ENCODE measurements around the gene EXOG. TPM values are rescaled to one million over a fixed set of nuclear protein-coding genes. Genes with fewer than 3 reads are reported as not detected.

EXOG gene
- total RNA-seq, 1 donor from 2014 or later = 3.5 TPM

- no peak for ATAC-seq
Measured at GRCh38 chr3:38511546-38511945, 15.4 kb downstream of the EXOG start.

GRCh38 chr3:38515367-38515766, 19.2 kb downstream of the EXOG start:
- no peak for ATAC-seq

DNA sequence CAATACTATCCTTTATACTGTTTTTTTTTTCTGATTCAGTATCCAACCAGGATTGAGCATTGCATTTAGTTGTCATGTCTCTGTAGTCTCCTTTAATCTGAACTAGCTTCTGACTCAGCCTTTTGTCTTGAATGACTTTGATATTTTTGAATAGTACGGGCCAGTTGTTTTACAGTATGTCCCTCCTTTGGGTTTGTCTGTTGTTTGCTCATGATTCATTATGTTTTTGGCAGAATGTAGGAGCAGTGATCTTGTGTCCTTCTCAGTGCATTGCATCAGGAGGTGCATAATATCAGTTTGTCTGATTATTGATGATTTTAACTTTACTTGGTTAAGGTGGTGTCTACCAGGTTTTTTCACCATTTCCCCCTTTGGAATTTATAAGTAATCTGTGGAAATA, 20.5 kb downstream of the EXOG start:
- peak; percentile 69 for ATAC-seq

DNA sequence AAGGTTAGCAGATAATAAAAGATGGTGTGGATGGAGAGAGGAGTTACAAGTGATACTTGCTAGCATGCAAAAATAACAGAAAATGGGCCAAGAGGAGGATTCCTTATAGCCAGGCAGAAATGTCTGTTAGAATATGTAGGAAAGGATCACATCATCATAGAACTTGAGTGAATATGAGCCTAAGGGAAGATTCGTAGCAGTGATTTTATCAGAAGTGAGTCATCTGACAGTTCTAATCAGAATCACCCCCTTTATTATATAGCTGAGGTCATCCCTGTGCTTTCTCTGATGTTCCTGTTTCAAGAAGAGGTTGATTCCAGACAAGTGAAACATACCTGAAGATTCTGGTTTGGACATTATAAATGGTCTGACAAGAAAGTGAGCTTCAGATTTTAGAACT, 22.9 kb downstream of the EXOG start:
- ATAC-seq = no peak

DNA sequence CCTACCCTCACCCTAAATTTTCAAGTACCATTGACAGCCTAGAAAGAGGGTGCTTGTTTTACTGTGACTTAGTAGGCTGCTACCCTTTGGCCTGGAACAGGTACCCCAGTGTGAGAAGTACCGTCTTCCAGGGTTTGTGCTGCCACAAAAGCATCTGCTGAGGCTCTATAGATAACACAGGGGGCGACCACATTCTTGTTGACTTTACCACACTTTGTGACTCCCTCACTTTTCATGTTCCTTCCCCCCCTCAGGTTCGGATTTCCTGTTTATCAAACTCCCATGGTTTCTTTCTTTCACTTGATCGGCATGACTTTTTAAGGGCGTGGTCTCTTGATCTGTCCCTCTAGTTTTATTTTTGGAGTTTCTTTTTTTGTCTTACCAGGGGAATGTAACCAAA, 23.5 kb downstream of the EXOG start:
- no peak for ATAC-seq

DNA sequence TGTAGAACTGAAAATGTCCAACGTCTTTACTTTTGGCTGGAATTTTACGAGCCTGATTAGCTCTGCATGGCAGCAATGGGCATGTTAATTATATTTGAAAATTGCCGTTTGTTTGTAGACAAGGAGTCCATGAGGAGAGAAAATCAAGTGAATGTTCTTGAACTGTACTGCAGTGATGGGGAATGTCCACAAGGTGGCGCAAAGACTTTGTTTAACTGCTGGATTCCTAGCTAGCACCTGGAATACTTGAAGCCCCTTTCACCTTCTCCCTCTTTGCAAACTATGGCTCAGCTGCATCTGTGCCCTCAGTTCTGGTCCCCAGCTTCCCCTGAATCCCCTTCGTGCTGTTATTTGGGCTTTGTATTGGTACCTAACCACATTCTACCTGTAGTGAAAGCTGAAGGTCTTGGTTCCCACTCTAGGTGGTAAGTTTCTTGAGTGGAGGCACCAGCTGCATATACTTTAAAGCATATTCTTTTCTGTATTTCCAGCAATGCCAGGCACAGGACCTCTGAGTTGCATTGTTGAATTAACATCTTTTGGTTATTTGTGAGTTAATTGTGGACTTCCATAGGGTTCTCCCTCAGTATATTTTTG, 25.3 kb downstream of the EXOG start:
- peak; percentile 59 for ATAC-seq

DNA sequence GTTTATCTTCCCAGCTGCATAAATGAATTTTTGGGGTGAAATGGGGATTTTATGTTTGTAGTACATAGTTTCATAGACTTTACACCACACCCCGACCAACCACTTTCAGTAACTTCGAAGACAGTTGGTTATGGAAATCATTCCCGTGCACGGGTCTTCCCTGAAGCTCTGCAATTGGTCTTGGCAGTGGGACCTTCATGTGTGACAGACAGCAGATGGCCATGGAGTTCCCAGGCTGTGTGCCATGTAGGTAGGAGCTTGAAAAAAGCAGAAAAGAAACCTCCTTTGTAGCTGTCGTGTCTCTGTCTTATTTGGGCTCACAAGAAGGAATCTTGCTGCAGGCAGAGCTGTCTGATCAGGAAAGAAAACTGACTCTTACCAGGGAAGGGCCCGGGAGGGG, 25.9 kb downstream of the EXOG start:
- no peak for ATAC-seq

- ATAC-seq = no peak
Measured at GRCh38 chr3:38524141-38524739, 28.1 kb downstream of the EXOG start.

GRCh38 chr3:38526792-38527191, 30.7 kb downstream of the EXOG start:
- no peak for ATAC-seq

DNA sequence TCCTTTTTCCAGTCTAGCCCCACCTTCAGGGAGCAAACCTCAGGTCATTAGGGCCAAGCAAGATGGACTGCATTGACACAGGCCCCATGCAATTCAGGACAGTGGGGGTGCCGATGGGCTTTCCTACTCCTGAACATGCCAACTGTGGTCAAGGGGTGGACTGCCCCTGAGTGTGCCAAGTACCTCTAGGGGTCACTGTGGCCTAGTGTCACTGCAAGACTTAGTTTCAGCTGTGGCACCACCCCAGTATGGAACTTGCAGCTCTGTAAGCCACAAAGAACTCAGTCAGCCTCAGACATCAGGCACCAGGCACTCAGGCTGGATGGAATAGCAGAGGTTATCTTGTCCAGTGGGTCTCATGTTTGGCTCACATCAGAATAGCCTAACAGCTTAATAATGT, 32.3 kb downstream of the EXOG start:
- ATAC-seq = no peak

DNA sequence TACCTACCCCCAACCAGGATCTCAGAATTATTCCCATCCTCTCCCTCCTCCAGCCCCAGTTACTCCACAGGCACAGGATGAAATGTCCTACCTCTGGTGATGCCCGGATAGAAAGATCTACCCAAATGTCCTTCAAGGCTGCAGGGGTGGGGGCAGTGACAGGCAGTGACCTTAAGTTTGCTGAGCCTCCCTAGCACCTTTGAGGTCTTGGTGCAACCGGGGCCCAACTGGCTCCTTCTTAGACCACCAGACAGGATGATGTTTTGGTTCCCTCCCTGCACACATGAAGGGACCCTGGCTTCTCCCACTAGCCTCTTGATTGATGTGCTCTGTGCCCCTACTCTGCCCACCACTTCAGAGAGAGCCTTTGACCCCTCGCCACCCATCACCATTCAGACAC, 36.4 kb downstream of the EXOG start:
- no peak for ATAC-seq

DNA sequence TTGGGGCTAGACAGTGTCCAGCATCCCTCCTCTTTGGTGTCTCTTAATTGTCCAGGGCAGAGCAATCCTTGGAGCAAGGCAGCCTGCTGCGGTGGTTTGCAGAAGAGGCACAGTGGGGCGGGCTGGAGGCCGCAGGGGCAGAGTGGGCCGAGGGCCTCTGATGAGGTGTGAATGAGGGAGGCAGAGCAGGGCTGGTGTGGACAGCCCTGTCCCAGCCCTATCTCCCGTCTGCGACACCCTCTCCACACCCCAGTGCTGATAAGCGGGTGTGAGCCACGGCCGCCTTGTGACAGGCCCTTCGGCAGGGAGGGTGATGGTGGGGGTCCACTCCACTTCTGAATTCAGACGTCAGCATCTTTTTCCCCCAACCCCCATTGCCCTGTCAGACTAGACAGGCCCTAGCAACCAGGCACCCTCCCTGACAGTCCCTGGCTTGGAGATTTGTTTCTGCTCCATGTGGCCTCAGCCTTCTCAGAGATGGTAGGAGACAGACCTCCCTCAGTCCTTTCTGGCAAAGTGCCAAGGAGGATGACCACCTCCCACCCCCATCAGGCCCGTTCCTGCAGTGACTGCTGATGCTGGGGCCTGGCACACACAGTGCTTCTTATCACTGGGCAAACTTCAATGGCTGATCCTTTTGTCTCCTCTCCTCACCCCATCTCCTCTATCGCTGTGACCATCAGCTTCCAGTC, 37.3 kb downstream of the EXOG start:
- ATAC-seq = peak; percentile 29

GRCh38 chr3:38534180-38534579, 38.0 kb downstream of the EXOG start:
- ATAC-seq = no peak

DNA sequence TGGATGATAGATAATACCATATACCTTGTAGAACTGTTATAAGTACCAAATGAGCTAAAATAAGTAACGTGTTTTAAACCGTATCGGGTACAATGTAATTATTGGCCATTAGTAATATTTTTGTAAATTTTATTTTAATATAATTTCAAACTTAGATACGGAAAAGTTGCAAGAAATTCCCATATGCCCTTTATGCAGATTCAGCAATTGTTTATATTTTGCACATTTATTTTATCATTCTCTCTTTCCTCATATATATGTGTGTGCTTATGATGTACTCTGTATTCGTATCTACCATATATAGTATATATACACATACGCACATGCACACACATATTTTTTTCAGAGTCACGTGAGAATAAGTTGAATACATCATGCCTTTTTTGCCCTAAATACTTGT, 38.5 kb downstream of the EXOG start:
- no peak for ATAC-seq

- ATAC-seq = no peak
Measured at GRCh38 chr3:38536671-38537070, 40.5 kb downstream of the EXOG start.

- no peak for ATAC-seq
Measured at GRCh38 chr3:38538773-38539353, 42.7 kb downstream of the EXOG start.

DNA sequence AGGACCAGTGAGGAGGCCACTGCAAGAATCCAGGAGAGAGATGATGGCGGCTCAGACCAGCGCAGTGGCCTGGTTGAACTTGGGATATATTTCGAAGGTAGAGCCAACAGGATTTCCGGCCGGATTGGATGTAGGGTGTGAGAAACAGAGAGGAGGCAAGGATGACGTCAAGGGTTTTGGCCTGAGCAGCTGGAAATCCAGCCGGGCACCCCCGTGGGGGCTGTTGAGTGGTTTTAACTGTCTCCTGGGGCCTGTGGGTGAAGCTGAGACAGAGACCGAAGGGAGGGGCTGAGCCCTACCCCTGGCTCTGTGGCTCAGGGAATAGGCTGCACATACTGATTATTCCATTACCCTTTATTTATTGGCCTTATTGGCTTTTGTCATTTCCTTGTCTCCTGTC, 45.7 kb downstream of the EXOG start:
- ATAC-seq = no peak

- no peak for ATAC-seq
Measured at GRCh38 chr3:38542401-38543298, 46.5 kb downstream of the EXOG start.

DNA sequence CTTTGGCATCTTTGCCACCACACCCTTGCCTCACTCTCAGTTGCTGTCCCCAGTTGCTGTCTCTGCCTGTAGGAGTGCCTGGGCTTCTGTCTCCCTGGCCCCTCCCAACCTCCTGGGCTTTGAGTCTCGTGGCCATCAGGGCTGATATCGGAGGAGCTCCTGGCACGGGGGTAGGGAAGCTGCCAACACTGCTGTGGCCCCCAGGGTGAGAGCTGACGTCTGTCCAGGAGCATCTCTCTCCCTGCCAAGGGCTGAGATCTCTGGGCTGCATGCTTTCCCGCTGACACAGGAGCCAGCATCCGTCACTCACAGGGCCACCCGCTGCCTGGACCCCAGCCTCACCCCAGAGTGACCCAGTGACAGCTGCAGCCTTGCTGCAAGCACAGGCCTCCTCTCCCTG, 47.4 kb downstream of the EXOG start:
- no peak for ATAC-seq

DNA sequence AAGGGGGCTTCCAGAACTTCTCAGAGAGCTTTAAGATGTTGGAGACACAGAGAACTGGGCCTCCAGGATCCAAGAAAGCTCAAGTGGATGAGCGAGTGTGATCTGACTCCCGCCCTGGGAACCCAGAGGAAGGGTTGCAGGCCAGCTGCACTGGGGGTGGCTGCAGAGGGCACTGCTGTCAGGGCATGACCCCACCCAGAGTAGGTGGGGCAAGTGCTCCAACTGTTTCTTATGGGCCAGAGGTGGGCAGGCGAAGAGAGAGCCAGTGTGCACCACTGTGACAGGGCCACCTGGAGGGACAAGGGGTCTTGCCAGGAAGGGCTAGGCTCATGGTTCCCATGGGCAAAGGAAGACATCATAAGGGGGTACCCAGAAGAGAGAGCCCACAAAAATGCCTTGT, 48.8 kb downstream of the EXOG start:
- ATAC-seq = no peak

GRCh38 chr3:38545550-38545949, 49.4 kb downstream of the EXOG start:
- ATAC-seq = no peak

- no peak for ATAC-seq
Measured at GRCh38 chr3:38545983-38546382, 49.8 kb downstream of the EXOG start.
